Stimulated activated CD4-positive, alpha-beta T cell treated with anti-CD3 and anti-CD28 coated beads, Interleukin-2, amount 100 ng/mL, for 48 hours (primary cell): ENCODE data around the gene GALNT2.

Source experiments
- DNase-seq, 2 donors: peaks; one replicate each; pipeline ENCODE4 v3.0.0-alpha.2; 2020

The GALNT2 gene

GRCh38 chr1:230171356-230172015 lies 104.4 kb downstream of the GALNT2 start:
- no peak for DNase-seq

GRCh38 chr1:230172016-230172537 lies 105.0 kb downstream of the GALNT2 start:
- DNase-seq, result no peak

- DNase-seq, result no peak
Measured at GRCh38 chr1:230173187-230173975, 106.3 kb downstream of the GALNT2 start.

- no peak for DNase-seq
Measured at GRCh38 chr1:230174041-230174440, 107.0 kb downstream of the GALNT2 start.

GRCh38 chr1:230174471-230175162 lies 107.6 kb downstream of the GALNT2 start:
- DNase-seq, result no peak

GRCh38 chr1:230175163-230175747 lies 108.2 kb downstream of the GALNT2 start:
- no peak for DNase-seq

- DNase-seq, result no peak
Measured at GRCh38 chr1:230175839-230176238, 108.8 kb downstream of the GALNT2 start.

GRCh38 chr1:230176326-230176725 lies 109.3 kb downstream of the GALNT2 start:
- DNase-seq, result no peak

GRCh38 chr1:230176871-230177411 lies 109.9 kb downstream of the GALNT2 start:
- DNase-seq, result no peak

- DNase-seq, result no peak
Measured at GRCh38 chr1:230179249-230179648, 112.2 kb downstream of the GALNT2 start.

GRCh38 chr1:230185076-230186001 lies 118.3 kb downstream of the GALNT2 start:
- DNase-seq, result no peak

- DNase-seq, result peak in 1 of 2 donors; percentile 32
Measured at GRCh38 chr1:230186003-230186863, 119.2 kb downstream of the GALNT2 start.

- DNase-seq, result no peak
Measured at GRCh38 chr1:230186874-230187273, 119.8 kb downstream of the GALNT2 start.

GRCh38 chr1:230187290-230187689 lies 120.3 kb downstream of the GALNT2 start:
- DNase-seq, result no peak

- DNase-seq, result no peak
Measured at GRCh38 chr1:230188826-230189225, 121.8 kb downstream of the GALNT2 start.

- no peak for DNase-seq
Measured at GRCh38 chr1:230189341-230189740, 122.3 kb downstream of the GALNT2 start.

- no peak for DNase-seq
Measured at GRCh38 chr1:230189824-230190223, 122.8 kb downstream of the GALNT2 start.

GRCh38 chr1:230191079-230191804 lies 124.2 kb downstream of the GALNT2 start:
- DNase-seq, result no peak

GRCh38 chr1:230191855-230192254 lies 124.8 kb downstream of the GALNT2 start:
- no peak for DNase-seq

GRCh38 chr1:230194525-230194924 lies 127.5 kb downstream of the GALNT2 start:
- DNase-seq, result no peak
